A549 (cell line): ENCODE results near the gene SPTLC3. TPM values are rescaled to one million over a fixed set of nuclear protein-coding genes. Genes with fewer than 3 reads are reported as not detected.

ENCODE experiments used
- ATAC-seq, 2 experiments: fragments of 200-7000 bp in 1 of 2; fragments of >200 bp in 1 of 2; cut with Nextera tagmentation in 1 of 2; cut with Tn5 transposase in 1 of 2; 3 replicates each; pipeline versions ENCODE4 v1.8.0 to v1.9.1; 2018 to 2020; ENCODE audit warnings: mild to moderate bottlenecking in 1 of 2, moderate library complexity in 1 of 2
- CTCF ChIA-PET: fragments of 300-600 bp; sonication (Branson Sonifier 250); formaldehyde crosslinking; extraction: SDS; loops from one replicate; lab custom pipeline; 2021; ENCODE audit warnings: antibody characterized with exemption, inconsistent platforms; lab: Yijun Ruan, JAX
- POLR2A ChIA-PET: fragments of 350-600 bp; formaldehyde crosslinking; extraction: SDS; loops from one replicate; lab custom pipeline; 2021; ENCODE audit warnings: antibody characterized with exemption, inconsistent platforms; lab: Yijun Ruan, JAX
- DNase-seq, 2 experiments: peaks; one replicate each; pipeline versions ENCODE4 v3.0.0 to v3.0.0-alpha.2; 2011 to 2016; ENCODE audit warnings: low read depth in 1 of 2, low spot score in 1 of 2
- FAIRE-seq: peaks from 2 replicates; lab custom pipeline; 2011; peaks lifted over from hg19 to GRCh38; lab: Jason Lieb, UNC
- H3K27ac ChIP-seq, 2 experiments: fragments of >200 bp; sonication (Bioruptor Twin); formaldehyde crosslinking; 3 replicates each; pipeline ENCODE4 v1.5.1; 2016 to 2017
- H3K4me1 ChIP-seq: fragments of >200 bp; sonication (Bioruptor Twin); formaldehyde crosslinking; 3 replicates; pipeline ENCODE4 v1.6.1; 2016
- H3K4me2 ChIP-seq: fragments of >200 bp; sonication (Bioruptor Twin); formaldehyde crosslinking; 3 replicates; pipeline ENCODE4 v1.6.1; 2016
- H3K4me3 ChIP-seq: fragments of >200 bp; sonication (Bioruptor Twin); formaldehyde crosslinking; 3 replicates; pipeline ENCODE4 v1.5.1; 2016
- H3K9me3 ChIP-seq: fragments of >200 bp; sonication (Bioruptor Twin); formaldehyde crosslinking; 3 replicates; pipeline ENCODE4 v1.6.1; 2016
- CEBPB ChIP-seq, 2 experiments: fragments of >200 bp in 1 of 2; sonication (Bioruptor Twin) in 1 of 2; formaldehyde crosslinking in 1 of 2; IDR thresholded peaks; 2 replicates each; pipeline ENCODE4 v1.6.1; 2012 to 2016
- CHD2 ChIP-seq: fragments of 150-350 bp; IDR thresholded peaks from 2 replicates; pipeline ENCODE4 v1.6.1; 2014; ENCODE audit warnings: low read length; ENCODE audit not compliant: partially characterized antibody
- FOSL2 ChIP-seq, 2 experiments: fragments of 450-650 bp in 1 of 2; fragments of >200 bp in 1 of 2; sonication (Bioruptor Twin) in 1 of 2; formaldehyde crosslinking; IDR thresholded peaks; 2 replicates each; pipeline versions ENCODE4 v1.5.0 to v1.6.1; 2016 to 2020; ENCODE audit warnings: mild to moderate bottlenecking in 1 of 2, moderate library complexity in 1 of 2
- GATA3 ChIP-seq: IDR thresholded peaks from 2 replicates; pipeline ENCODE4 v1.6.1; 2012; ENCODE audit warnings: borderline replicate concordance
- HOXA7 ChIP-seq: fragments of 250-450 bp; sonication (Bioruptor Pico); IDR thresholded peaks from 2 replicates; pipeline ENCODE4 v1.5.0; 2020; ENCODE audit warnings: mild to moderate bottlenecking, moderate library complexity
- MAFK ChIP-seq: fragments of 450-650 bp; IDR thresholded peaks from 2 replicates; pipeline ENCODE4 v1.6.1; 2014; ENCODE audit not compliant: partially characterized antibody
- MAX ChIP-seq: IDR thresholded peaks from 2 replicates; pipeline ENCODE4 v1.6.1; 2012
- NR3C1 ChIP-seq: fragments of >200 bp; sonication (Bioruptor Twin); formaldehyde crosslinking; IDR thresholded peaks from 3 replicates; pipeline ENCODE4 v1.6.1; 2017
- RAD21 ChIP-seq, 2 experiments: fragments of >200 bp in 1 of 2; sonication (Bioruptor Twin) in 1 of 2; formaldehyde crosslinking in 1 of 2; IDR thresholded peaks in 1 of 2; conservative IDR thresholded peaks in 1 of 2; 2 replicates in 1 of 2; 3 replicates in 1 of 2; pipeline ENCODE4 v1.6.1; 2012 to 2018; ENCODE audit warnings: inconsistent platforms in 1 of 2
- RCOR1 ChIP-seq: fragments of 150-350 bp; IDR thresholded peaks from 2 replicates; pipeline ENCODE4 v1.6.1; 2014; ENCODE audit warnings: antibody characterized with exemption, low read length, low read depth
- TFCP2L1 ChIP-seq: fragments of 250-450 bp; sonication (Bioruptor Pico); IDR thresholded peaks from 2 replicates; pipeline ENCODE4 v1.5.0; 2021; ENCODE audit warnings: mild to moderate bottlenecking
- TP53 ChIP-seq: fragments of 250-450 bp; sonication (Bioruptor Pico); IDR thresholded peaks from 2 replicates; pipeline ENCODE4 v1.5.0; 2021; ENCODE audit warnings: mild to moderate bottlenecking, moderate library complexity
- USF2 ChIP-seq: fragments of 450-650 bp; IDR thresholded peaks from 2 replicates; pipeline ENCODE4 v1.6.1; 2014; ENCODE audit warnings: antibody characterized with exemption
- WGBS: methylation state at CpG from one replicate; pipeline ENCODE4 v1.1.6; 2017; ENCODE audit errors: missing lambda C conversion rate; 5-methylcytosine and 5-hydroxymethylcytosine counted together
- polyA minus RNA-seq: library from RNA; depleted of rRNA, polyadenylated mRNA; stranded (reverse); fragments of >200 nt; gene quantifications from 2 replicates; pipeline ENCODE4 v1.2.3, GENCODE V29; 2011; rRNA and poly(A)+ RNA removed
- polyA plus RNA-seq, 4 experiments: library from polyadenylated mRNA; depleted of rRNA in 3 of 4; stranded (reverse); fragments of >200 nt; fragmentation: RNase III in 1 of 4; extraction: RNeasy Plus Mini Kit Qiagen cat#74134 plus additional on column Dnase treatment in 1 of 4; gene quantifications; 2 replicates in 3 of 4; 3 replicates in 1 of 4; pipeline ENCODE4 v1.2.3, GENCODE V29; 2011 to 2017
- TF ChIP-seq, protein P1 (sequence below): IDR thresholded peaks from 2 replicates; pipeline ENCODE4 v1.6.1; 2012
- TF ChIP-seq, protein P2 (sequence below): fragments of >200 bp; sonication (Bioruptor Twin); formaldehyde crosslinking; IDR thresholded peaks from 3 replicates; pipeline ENCODE4 v1.5.1; 2016

The SPTLC3 gene
- polyA plus RNA-seq (2011; rRNA removed) = 0.54 and 0.57 TPM in 2 replicates
- under 0.01 and 0.05 TPM in 2 replicates for polyA plus RNA-seq (2012; cell fraction: cytosol; rRNA removed)
- 0.12 TPM in 1 of 2 replicates, not detected in the other for polyA plus RNA-seq (2012; cell fraction: nucleus; rRNA removed)
- 0.04 to 0.18 TPM (median 0.10 TPM) in 3 replicates for polyA plus RNA-seq (2017; fragmentation: RNase III; extraction: RNeasy Plus Mini Kit Qiagen cat#74134 plus additional on column Dnase treatment)
- 0.39 and 0.74 TPM in 2 replicates for polyA minus RNA-seq

- H3K4me2 ChIP-seq = peak within 1 kb of the TSS; percentile 44
- WGBS = 19% methylated on average over 9 of the region's 9 CpGs
- H3K4me3 ChIP-seq = no peak within 1 kb of the TSS
- POLR2A ChIA-PET = no interaction called here
- DNase-seq (no peak), FAIRE-seq (peak; percentile 72), ATAC-seq (peak; percentile 40 to 72; a peak in 5 of 6 replicates)
- CTCF ChIA-PET = interaction anchor here (0.7 to 1.9 kb wide), 6 partner anchors 20 to 242 kb away, joined by 3 to 6 read pairs (median 3); no protein-coding TSS in a partner anchor
- H3K4me1 ChIP-seq = peaks cover 20% of the 10 kb centered on the region; the same call in 2 of the 3 replicates
- TF ChIP-seq USF2 (no peak), TP53 (CRISPR knock-in tag) (no peak), MAX (no peak), RCOR1 (no peak), GATA3 (no peak), RAD21 (conservative IDR thresholded peaks at IDR 0.05 in 1 of 2, IDR thresholded peaks at IDR 0.05 in 1 of 2) (peak in 1 of 2 experiments; percentile 44; a peak in 2 of 5 replicates), CHD2 (no peak), FOSL2 (IDR thresholded peaks at IDR 0.05) (no peak), FOSL2 (CRISPR knock-in tag; IDR thresholded peaks at IDR 0.05) (no peak)
- TF ChIP-seq, protein P1, sequence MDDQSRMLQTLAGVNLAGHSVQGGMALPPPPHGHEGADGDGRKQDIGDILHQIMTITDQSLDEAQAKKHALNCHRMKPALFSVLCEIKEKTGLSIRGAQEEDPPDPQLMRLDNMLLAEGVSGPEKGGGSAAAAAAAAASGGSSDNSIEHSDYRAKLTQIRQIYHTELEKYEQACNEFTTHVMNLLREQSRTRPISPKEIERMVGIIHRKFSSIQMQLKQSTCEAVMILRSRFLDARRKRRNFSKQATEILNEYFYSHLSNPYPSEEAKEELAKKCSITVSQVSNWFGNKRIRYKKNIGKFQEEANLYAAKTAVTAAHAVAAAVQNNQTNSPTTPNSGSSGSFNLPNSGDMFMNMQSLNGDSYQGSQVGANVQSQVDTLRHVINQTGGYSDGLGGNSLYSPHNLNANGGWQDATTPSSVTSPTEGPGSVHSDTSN = no peak
- TF ChIP-seq, protein P2, sequence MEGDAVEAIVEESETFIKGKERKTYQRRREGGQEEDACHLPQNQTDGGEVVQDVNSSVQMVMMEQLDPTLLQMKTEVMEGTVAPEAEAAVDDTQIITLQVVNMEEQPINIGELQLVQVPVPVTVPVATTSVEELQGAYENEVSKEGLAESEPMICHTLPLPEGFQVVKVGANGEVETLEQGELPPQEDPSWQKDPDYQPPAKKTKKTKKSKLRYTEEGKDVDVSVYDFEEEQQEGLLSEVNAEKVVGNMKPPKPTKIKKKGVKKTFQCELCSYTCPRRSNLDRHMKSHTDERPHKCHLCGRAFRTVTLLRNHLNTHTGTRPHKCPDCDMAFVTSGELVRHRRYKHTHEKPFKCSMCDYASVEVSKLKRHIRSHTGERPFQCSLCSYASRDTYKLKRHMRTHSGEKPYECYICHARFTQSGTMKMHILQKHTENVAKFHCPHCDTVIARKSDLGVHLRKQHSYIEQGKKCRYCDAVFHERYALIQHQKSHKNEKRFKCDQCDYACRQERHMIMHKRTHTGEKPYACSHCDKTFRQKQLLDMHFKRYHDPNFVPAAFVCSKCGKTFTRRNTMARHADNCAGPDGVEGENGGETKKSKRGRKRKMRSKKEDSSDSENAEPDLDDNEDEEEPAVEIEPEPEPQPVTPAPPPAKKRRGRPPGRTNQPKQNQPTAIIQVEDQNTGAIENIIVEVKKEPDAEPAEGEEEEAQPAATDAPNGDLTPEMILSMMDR = 0 out of 3 replicates have a peak, but pooled peaks have one; percentile 7
- H3K27ac ChIP-seq = no peak within 1 kb of the TSS
- H3K9me3 ChIP-seq = no peaks in the 10 kb centered on the region
These were observed at the start of gene SPTLC3 for GRCh38 chr20:13008761-13009681. Gene SPTLC3 (plus strand): TSS chr20:13008972. CDS start chr20:13009268, 296 bp downstream.

DNA sequence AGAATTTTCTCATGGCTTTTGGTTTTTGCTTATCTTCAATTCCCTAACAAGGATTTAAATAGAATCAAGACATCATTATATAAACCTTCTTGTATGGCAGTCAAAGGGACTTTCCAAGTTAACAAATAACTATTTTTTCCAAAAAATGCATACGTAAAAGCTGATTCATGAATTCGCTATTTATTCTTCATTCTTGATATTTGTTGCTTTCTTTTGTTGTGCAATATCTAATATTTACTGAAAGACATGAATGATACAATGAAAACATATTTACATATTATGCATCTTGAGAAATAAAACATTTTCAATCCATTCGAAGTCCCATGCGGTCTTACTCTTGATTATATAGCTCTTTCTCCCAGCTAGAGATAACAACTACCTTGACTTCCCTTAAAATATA lies 47.0 kb upstream of the SPTLC3 start:
- Histone ChIP-seq H3K4me2 (peak overlapping the region; percentile 35), H3K9me3 (no peaks in the 10 kb centered on the region), H3K4me3 (no peak overlapping the region), H3K27ac (no peak overlapping the region), H3K4me1 (peaks cover 23% of the 10 kb centered on the region)
- ChIA-PET POLR2A (interaction anchor here (0.8 kb wide), 1 partner anchor 24 kb away, joined by 3 read pairs; no protein-coding TSS in a partner anchor), CTCF (interaction anchor here (0.6 to 15.1 kb wide), 5 partner anchors 8 to 859 kb away, joined by 3 to 604 read pairs (median 5); no protein-coding TSS in a partner anchor)
- 31% methylated on average over 4 of the region's 4 CpGs for WGBS
- TF ChIP-seq GATA3 = peak; percentile 28; the same call in 1 of the 2 replicates
- no peak for TF ChIP-seq CHD2
- peak; percentile 32 for TF ChIP-seq MAFK
- peak; percentile 44 to 89; a peak in 3 of 4 replicates for TF ChIP-seq CEBPB (IDR thresholded peaks at IDR 0.05)
- TF ChIP-seq NR3C1 = no peak
- no peak for TF ChIP-seq TFCP2L1
- TF ChIP-seq HOXA7 = no peak
- no peak for TF ChIP-seq FOSL2 (IDR thresholded peaks at IDR 0.05)
- peak; percentile 65 for TF ChIP-seq FOSL2 (CRISPR knock-in tag; IDR thresholded peaks at IDR 0.05)
- no peak for TF ChIP-seq RAD21 (conservative IDR thresholded peaks at IDR 0.05 in 1 of 2, IDR thresholded peaks at IDR 0.05 in 1 of 2)
- DNase-seq (peak in 1 of 2 experiments; percentile 26), ATAC-seq (peak in 1 of 2 experiments; percentile 30; a peak in 1 of 6 replicates), FAIRE-seq (no peak)
